Fibroblast of upper back skin (primary cell): ENCODE measurements around the gene TNNI3K.

Experiments
- DNase-seq: peaks from one replicate; pipeline ENCODE4 v3.0.0-alpha.2; 2013

Gene TNNI3K

DNA sequence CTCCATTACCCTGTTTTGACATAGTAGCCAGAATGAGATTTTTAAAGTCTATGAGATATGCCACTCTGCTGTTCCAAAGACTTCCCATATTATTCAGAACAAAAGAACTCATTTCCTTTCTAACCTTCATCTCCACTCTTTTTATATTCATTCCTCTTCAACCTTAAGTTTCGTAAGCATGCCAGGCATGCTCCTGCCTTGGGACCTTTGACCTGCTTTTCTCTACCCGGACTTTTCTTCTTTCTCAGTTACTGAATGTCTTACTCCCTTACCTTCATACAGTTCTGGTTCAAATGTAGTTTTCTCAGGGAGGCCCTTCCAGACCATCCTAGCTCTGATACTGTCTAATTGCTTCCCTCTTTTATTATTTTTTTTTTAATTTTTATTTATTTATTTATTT, 81.1 kb downstream of the TNNI3K start:
- DNase-seq: no peak

DNA sequence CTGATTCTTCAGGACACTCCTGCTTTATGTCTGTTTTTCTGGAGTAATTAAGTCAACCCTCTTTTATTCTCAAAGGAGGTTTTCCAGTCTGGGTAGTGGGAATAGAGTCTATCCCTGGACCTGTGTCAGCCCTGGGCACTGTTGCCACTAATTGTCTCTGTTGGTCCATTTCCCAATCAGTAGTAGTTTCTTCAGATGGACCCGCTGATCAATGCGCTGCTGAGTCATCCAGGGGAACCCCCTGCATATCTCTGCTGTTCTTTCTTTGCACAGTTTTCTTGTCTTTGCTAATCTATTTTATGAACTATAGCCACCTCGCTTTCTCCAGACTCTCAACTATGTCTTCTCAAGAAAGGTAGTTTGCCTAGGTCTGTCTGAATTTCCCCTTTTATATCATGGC, 82.5 kb downstream of the TNNI3K start:
- no peak for DNase-seq

DNA sequence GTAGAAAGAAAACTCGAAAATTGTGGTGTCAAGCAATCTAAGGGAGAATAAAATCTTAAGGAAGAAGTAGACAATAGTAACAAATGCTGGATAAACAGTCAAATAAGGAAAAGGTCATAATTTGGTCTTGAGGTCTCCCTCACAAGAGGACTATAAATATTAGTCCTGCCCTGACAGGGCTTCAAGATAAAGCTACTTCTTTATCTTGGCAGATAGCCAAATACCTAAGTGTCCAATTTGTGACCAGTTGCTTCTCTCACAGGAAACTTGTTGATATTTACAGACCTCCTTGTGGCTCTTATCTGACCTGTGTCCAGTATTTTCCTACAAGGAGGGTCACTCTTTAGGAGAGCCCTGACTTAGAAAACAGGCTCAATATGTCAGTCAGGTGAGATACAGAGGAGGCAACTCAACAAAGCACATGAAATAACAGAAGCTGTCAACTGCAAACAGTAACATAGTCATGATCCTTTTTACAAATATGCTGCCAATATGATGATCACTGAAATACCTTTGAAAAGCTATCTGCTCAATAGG, 88.8 kb downstream of the TNNI3K start:
- DNase-seq: no peak

GRCh38 chr1:74324684-74325448, 89.7 kb downstream of the TNNI3K start:
- no peak for DNase-seq

- no peak for DNase-seq
These were observed 93.7 kb downstream of the TNNI3K start for GRCh38 chr1:74328851-74329250.

DNA sequence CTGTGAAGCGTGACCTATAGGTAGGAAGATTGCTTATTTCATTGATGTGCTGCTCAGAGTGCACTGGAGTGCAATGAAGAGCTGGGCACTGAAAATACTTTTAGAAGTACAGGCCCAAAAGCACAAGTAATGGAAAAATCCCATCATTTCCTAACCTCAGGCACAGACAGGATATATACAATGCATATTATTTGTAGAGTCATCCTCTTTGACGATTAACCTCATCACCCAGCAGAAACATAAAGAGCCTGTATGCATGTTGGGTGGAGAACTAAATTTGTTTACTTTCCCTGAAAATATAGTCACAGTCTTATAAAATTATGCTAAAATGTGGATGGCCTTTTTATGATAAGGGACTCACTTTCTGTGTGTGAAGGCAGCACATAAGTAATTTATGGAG, 98.1 kb downstream of the TNNI3K start:
- DNase-seq: no peak

DNA sequence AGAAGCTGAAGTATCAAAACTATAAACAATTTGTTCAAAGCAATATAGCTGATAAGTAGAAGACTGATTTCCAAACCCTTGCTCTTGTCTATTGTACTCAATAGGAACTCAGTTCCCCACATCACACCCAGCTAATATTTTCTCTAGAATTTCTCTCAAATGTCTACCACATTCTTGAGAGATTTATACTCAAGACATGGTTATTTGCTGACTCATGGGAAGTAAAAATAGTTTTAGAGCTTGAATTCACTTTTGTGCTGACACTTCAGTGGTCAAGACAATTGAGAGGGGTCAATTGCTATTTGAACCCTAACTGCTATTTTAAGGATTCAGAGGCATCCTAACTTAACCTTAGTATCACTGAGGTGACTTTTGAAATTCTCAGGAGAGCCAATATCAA, 99.0 kb downstream of the TNNI3K start:
- DNase-seq: peak; percentile 51

- DNase-seq: no peak
These were observed 105.5 kb downstream of the TNNI3K start for GRCh38 chr1:74340656-74341055.

GRCh38 chr1:74341702-74342339, 106.6 kb downstream of the TNNI3K start:
- DNase-seq: no peak

GRCh38 chr1:74343216-74343615, 108.0 kb downstream of the TNNI3K start:
- peak; percentile 19 for DNase-seq

- DNase-seq: no peak
These were observed 109.2 kb downstream of the TNNI3K start for GRCh38 chr1:74344387-74344786.

- no peak for DNase-seq
These were observed 121.3 kb downstream of the TNNI3K start for GRCh38 chr1:74356493-74356892.

- no peak for DNase-seq
These were observed 122.0 kb downstream of the TNNI3K start for GRCh38 chr1:74357150-74357549.

- no peak for DNase-seq
These were observed 122.6 kb downstream of the TNNI3K start for GRCh38 chr1:74357756-74358155.

GRCh38 chr1:74362691-74363090, 127.5 kb downstream of the TNNI3K start:
- DNase-seq: no peak

- DNase-seq: no peak
These were observed 128.0 kb downstream of the TNNI3K start for GRCh38 chr1:74363220-74363619.

DNA sequence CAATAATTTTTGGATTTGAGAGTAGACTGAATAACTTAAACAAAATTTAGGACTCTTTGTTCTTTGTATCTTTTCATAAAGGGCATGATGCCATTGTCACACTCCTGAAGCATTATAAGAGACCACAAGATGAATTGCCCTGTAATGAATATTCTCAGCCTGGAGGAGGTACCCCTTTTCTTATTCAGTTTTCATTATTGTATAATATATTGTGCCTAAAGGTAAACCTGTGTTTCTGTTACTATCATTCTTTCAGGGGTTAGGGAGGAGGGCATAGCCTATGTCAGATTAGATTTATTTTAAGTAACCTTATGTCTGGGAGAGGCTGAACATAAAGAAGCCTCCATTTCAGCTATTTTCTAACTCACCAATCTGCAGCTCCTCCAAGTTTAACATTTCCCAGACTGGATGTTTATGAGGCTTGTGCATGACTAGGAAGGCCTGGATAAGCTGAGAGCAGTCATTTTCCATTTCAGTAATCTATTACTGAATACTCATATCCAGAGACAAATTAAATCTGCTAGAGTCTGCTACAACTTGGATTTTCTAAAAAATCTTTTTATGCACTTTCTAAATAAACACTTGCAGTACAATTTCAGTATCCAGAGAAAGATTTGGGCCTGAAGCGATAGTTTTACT, 132.1 kb downstream of the TNNI3K start:
- no peak for DNase-seq

- peak; percentile 53 for DNase-seq
These were observed 133.1 kb downstream of the TNNI3K start for GRCh38 chr1:74368335-74368734.

- DNase-seq: peak; percentile 11
These were observed 140.2 kb downstream of the TNNI3K start for GRCh38 chr1:74375376-74375775.

GRCh38 chr1:74380252-74380651, 145.1 kb downstream of the TNNI3K start:
- DNase-seq: no peak

DNA sequence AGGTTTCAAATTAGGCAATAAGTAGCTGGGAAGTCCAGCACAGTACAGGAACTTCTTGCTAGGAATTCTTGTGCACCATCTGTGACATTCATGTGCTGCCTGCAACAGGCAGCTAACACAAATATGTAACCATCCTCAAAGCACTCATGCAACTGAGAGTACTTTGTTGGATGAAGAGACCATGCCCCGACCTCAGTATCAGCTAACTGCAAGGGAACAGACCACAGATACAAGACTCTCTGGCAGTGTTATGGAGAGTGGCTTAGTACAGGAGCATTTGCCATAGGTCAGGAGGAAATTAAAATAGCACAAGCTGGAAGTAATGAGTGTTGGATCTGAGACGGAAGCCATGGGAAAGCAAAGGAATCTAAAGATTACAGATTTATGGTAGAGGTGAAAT, 153.7 kb downstream of the TNNI3K start:
- DNase-seq: no peak

DNA sequence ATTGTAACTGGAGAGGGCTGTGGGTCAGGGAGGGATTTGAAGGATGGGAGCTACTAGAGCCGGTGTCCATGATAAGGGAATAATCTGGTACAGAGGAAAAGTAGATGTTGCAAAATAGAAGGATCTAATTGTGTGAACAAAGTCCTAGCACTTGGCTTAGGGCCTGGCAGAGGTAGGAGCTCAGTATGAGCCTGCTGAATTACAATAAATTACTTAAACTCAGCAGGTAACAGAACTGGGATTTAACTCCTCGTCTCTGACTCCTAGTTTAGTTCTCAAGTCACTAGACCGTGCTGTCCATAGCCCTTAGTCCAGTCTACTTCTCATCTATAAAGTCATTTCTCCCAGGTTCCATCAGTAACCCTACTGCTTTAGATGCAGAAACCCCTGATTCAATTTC, 157.0 kb downstream of the TNNI3K start:
- DNase-seq: no peak

DNA sequence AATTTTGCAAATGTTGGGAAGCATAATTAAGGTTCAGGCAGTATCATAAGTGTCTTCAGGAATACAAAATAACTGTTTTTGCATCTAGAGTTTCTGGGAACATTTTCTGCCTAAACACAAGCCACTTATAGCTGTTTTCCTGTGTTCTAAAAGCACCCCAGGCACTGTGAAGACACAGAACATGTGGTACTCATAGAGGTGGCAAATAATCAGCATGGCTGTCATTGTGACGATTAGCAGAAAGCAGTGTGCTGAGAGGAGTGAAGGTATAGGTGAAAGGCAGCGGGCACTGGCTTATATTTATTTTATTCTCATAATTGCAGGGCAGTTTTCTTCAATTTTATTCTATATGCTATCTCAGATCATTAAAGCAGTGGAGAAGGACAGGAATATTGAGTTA, 157.7 kb downstream of the TNNI3K start:
- no peak for DNase-seq

GRCh38 chr1:74395571-74395970, 160.4 kb downstream of the TNNI3K start:
- DNase-seq: peak; percentile 10
